Measurements from ENCODE around the gene RPL11.
"Not testable (repeated sequence)": the region's sequence is repeated elsewhere in the genome, so short reads cannot be mapped to it uniquely, and the experiment has no call there.

RPL11 gene

GRCh38 chr1:23687680-23688079 is 3.9 kb upstream of the RPL11 start:
- DNase-seq: not testable (repeated sequence)

- DNase-seq: not testable (repeated sequence)
Measured at GRCh38 chr1:23688281-23688680, 3.3 kb upstream of the RPL11 start.

DNA sequence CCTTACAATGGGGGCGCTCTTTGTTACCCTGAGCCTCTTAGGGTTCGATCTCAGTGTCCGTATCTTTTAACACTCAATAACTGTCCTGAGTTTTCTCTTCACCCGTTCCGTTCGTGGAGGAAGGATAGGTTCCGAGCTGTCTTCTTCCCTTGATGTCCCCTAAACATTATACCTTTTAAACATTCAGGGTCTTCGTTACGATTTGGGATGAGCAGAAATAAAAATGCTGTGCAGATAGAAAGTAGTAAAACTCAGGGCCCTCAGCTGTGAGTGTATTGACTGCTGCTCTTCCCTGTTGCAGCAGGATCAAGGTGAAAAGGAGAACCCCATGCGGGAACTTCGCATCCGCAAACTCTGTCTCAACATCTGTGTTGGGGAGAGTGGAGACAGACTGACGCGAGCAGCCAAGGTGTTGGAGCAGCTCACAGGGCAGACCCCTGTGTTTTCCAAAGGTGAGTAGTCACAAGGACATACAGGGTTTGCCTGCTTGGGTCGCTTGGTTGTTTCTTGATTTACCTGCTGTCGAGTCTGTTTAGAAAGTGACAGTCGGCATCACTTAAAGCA is 784 bp downstream of the RPL11 start:
- DNase-seq: no peak

GRCh38 chr1:23693599-23693998 is 2.0 kb downstream of the RPL11 start:
- DNase-seq: no peak

DNA sequence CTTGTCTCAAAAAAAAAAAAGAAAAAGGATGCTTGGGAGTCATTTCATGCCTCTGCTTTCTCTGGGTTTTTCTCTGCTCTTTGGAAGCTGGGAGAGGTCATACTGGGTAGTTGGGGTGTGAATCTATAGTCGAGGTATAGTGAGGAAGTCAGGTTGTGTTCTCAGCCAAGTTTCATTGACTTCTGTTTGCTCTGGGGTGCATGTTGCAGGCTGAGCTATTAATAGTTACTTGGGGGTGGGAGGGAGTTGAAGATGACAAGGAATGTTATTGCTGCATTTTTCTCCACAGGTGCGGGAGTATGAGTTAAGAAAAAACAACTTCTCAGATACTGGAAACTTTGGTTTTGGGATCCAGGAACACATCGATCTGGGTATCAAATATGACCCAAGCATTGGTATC is 2.8 kb downstream of the RPL11 start:
- DNase-seq: no peak

DNA sequence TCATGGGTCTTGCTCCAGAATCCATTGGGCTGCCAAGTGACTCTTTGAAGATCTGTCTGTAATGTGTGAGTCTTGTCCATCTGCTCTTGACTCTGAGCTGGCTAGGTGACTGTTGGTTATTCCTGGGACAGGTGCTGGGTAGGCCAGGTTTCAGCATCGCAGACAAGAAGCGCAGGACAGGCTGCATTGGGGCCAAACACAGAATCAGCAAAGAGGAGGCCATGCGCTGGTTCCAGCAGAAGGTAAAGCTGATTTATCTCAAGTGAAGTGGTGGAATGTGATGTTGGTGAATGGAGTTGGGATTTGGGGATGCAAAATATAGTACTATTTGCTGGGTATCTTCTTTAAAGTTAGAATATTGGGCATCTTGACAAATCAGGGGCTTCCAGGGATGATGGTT is 4.1 kb downstream of the RPL11 start:
- DNase-seq: no peak

GRCh38 chr1:23696335-23696989 is 4.9 kb downstream of the RPL11 start:
- DNase-seq: no peak

GRCh38 chr1:23698466-23698865 is 6.9 kb downstream of the RPL11 start:
- DNase-seq: no peak

DNA sequence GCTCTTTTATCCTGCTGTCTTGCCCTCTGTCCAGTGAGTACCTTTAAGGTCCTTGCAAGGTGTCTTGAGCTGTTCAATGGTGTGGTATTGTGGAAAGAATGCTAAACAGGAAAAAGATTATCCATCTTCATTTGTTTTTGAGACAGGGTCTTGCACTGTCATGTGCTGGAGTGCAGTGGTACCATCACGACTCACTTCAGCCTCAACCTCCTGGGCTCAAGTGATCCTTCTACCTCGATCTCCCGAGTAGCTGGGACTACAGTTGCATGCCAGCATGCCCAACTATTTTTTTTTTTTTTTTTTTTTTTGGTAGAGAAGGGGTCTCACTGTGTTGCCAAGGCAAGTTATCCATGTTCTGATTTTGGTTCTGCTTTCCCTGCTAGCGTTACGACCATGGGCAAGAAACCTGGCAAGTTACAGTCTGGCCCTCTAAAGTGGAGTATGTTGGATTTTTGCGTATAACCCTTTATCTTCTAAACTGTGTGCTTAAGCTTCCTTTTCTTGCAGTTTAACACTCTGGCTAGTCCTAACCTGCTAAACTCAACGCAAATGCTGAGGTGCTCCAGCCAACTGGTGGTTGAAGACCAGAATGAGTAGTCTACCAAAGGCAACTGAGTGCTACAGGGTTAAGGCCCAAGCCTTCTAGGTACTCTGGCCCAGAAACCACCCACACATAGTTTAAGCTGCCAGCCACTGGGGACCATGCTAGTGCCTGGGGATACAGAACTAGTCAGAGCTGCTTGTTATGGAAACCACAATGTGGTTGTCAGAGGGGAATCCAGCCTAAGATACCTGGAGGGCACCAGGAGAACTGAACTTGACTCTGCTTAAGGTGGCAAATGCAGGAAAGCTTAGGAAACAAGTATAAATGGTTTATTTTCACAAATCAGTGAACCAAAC is 7.9 kb downstream of the RPL11 start:
- DNase-seq: no peak

- no peak for DNase-seq
Measured at GRCh38 chr1:23701310-23701709, 9.7 kb downstream of the RPL11 start.

DNA sequence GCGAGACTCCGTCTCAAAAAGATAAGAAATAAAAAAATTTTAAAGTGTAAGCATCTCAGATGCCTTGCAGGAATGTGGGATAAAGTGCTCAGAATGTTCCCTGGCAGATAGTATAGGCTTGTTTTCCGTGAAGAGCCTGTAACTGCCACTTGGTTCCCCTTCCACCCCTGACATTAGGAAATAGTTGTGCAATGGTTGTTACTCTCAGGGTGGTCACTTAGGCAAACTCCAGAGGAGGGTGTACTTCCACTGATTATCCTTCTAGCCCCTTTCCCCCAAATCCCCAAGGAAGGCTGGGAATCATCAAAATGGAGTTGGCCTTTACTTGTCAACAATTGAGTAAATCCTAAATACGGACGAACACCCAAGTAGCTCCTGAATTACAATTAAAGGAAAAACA is 10.4 kb downstream of the RPL11 start:
- DNase-seq: no peak

DNA sequence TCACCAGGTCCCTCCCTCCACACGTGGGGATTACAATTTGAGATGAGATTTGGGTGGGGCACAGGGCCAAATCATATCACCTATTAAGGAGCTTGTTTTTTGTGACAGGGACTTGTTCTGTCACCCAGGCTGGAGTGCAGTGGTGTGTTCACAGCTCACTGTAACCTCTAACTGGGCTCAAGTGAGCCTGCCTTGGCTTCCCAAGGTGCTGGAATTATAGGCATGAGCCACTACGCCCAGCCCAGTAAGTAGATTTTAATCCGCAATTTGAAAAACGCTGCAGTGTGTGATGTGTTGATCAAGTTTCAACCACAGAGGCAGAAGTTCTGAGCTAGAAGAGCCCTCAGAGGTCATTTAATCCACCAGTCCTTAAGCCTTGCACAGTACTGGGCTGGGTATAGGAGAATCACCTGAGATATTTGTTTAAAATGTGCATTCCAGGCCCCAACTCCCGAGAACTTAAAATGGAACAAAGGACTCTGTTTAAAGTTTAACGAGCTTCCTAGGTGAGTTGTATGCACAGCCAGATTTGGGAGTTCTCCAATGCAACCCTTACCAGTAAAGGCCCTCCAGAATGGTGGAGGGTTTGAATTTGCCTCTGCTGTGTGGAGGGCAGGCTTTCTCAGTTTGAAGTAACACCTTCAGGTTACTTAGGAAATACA is 13.4 kb downstream of the RPL11 start:
- no peak for DNase-seq

DNA sequence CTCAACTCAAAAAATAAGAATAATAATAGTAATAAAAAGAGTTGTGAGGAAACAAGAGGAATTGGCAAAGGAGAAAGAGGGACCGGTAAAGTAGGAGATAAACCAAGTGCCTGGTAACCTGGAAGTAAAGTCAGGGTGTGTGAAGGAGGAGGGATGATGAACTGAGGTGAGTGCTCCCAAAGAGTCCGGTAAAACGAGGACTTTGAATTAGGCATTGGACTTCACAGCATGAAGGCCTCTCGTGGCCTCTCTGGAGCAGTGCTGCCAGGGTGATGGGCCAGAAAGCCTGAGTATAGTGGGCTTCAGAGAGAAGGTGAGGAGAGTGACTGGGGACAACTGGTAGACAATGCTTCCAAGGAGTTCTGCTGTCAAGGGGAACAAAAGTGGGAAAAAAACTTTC is 17.6 kb downstream of the RPL11 start:
- no peak for DNase-seq

GRCh38 chr1:23718482-23718881 is 26.9 kb downstream of the RPL11 start:
- no peak for DNase-seq

DNA sequence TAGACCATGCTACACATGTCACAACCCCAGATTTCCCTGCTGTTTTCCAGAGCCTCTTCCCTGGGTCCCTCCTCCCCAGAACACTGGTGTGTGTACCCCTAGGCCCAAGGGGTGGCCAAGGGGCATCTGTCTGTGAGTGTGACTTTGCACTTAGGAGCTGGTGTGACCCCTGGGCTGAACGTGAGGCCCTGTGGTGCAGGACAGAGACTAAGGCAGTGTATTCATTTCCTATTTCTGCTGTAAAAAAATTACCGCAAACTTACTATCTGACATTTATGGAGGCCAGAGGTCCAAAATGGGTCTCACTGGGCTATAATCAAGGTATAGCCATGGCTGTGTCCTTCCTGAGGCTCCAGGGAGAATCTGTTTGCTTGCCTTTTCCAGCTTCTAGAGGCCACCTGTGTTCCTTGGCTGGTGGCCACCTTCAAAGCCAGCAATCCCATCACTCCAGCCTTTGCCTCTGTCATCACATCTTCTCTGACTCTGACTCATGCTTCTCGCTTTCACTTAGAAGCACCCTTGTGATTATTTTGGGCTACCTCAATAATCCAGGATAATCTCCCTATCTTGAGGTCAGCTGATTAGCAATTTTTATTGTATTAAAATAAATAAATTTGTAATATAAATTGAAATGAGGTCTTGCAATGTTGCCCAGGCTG is 27.7 kb downstream of the RPL11 start:
- DNase-seq: no peak

DNA sequence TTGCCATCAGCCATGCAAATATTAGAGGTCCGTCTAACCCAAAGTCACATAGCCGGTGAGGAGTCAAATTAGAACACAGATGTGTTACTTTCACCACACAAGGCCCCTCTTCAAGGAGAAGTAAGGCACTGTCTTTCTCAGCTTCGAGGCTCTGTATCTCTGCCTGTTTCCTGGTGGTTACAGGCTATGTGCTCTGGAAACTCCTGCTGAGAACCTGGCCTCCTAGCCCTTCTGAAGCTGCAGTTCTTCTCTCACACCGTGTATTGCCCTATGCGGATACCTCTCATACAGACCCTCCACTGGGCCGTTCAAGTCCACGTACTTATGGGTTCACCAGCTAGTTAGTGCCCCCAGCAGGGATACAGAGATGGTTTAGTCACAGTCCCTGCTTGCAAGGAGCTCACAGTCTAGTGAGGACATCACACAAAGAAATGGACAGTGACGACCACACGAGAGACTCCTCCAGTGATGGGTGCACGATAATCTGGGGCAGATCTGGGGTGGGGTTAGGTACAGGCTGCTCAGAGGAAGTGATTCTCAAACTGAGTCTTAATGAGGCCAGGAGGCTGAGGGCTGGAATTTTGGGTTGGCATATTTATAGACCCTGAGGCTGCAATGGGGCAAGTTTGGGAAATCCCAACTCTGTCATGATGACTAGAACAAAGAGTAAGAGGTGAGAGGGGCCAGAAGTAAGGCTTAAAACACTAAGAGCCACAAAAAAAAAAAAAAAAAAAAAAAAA is 28.8 kb downstream of the RPL11 start:
- DNase-seq: peak; percentile 30

DNA sequence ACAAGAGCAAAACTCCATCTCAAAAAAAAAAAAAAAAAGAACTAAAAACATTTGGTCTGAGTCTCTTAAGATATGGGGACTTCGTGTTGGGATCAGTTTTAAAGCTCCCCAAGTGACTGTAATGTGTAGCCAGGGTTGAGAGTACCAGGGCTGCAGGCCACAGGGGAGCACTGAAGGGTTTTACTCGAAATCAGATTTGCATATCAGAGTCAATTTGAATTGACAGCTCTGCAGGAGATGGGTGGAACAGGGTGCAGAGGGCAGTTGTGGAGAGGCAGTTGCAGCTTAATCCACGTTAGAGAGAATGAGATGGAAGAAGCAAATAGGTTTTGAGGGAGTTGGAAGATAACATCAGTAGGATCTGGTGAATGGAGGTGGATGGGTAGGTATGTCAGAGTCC is 31.0 kb downstream of the RPL11 start:
- DNase-seq: no peak

DNA sequence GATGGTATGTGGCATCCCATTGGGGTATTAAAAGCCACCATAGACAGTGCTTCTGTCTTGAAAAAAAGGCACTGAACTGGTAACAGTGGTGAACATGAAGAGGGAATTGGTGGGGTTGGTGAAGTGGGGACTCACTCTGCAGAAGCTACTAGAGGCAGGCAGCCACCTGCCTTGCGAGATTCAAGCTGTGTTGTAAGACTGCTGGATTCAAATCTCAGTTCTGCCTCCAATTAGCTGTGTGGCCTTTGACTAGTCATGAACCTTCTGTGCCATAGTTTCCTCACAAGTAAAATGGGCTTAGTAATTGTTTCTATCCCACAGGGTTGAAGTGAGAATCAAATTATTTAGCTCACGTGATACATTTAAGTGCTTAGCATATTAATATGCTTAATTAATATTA is 35.1 kb downstream of the RPL11 start:
- DNase-seq: no peak

DNA sequence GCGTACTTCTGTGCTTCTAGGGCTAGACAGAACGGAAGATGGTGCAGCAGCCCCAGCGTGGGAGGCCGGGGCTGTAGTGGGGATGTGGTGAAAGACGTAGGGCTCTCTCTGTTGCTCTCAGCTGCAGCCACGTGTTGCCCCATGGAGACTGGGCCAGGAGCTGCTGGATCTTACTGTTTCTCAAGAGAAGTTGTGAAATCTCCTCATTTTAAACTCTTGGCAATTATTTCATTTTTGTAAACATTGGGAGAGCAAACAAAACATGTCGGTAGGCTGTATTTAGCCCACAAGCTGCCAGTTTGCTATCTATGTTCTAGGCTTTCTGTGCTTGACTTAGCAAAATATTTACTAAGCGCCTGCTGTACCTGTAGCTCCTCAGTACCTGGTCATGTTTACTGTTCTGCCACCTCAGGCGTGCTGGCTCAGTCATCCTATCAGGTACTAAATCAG is 35.8 kb downstream of the RPL11 start:
- DNase-seq: no peak

- DNase-seq: no peak
Measured at GRCh38 chr1:23732363-23733224, 41.0 kb downstream of the RPL11 start.

- not testable (repeated sequence) for DNase-seq
Measured at GRCh38 chr1:23733281-23733680, 41.7 kb downstream of the RPL11 start.
